ENCODE results near the gene CHCHD6. TPM values are rescaled to one million over a fixed set of nuclear protein-coding genes. Genes with fewer than 3 reads are reported as not detected.

Gene CHCHD6
- total RNA-seq, 1 experiment from 2014 or later, result 45.9 TPM

DNA sequence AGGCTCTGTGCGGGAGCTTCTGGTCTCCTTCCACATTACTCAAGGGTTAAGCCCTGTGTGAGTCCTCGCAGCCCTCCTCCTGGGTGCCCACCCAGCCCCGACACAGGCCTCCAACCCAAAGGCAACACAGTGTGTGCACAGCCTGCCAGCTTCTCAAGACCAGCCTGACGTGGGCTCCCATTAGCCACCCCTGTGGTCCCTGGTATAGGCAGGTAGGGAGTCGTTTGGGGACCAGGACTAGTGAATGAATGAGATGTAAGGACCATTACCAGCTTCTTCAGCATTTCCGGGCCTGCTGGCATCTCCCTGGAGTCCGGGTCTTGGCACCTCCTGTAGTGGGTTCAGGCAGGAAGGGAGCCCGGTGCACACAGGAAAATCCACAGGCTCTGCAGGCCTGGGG is 258.7 kb downstream of the CHCHD6 start:
- intact Hi-C loops (cut with micrococcal nuclease; ENCODE audit: unreplicated experiment), result no loop called here
- H3K4me1 Mint-ChIP-seq (ENCODE audit: low read depth, unreplicated experiment), result no peaks in the 10 kb centered on the region

DNA sequence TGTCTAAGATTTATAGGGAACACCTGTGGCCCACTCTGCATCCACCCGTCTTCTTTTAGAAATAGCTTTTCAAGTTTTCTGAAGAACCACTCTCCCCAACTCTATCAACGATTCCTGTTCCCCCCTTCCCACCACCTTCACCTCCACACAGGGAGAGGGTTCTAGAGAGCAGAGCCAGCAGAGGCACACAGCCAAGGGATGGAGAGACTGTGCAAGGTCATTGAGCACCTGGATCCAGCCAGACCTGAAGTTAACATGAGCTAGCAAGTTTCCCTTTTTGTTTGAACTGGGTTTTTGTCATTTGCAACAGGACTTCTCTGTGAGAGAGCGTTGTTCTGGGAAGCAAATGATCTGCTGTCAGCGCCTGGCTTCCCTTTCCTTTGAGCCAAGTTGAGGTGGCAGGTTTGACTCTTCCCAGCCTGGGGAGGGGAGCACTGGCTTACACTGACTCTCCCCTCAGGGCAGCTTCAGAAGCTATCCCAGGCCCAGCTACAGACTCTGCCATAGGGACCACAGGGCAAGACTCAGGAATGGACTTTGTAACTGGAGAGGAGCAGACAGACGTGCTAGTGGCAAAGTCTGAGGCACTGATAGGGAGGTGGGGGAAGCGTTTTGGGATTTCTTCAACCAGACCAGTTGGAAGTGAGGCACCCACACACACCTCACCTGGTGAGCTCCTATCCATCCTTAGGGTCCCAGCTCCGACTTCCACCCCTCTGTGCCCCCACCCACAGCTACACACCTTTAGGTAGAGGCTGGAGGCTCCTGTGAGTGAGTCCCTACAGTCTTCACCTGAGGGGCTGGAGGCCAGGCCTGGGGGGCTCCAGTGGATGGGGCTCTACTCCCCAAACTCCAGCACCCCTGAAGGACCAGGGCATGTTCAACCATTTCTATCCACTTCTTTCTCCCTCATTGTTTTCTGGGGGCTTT is 259.5 kb downstream of the CHCHD6 start:
- no TSS peak for BruUV-seq (replicated peaks)
- Mint-ChIP-seq H3K27ac (ENCODE audit: unreplicated experiment) (no peak overlapping the region), H3K27me3 (ENCODE audit: unreplicated experiment) (no peaks in the 10 kb centered on the region), H3K4me1 (ENCODE audit: low read depth, unreplicated experiment) (no peaks in the 10 kb centered on the region), H3K9me3 (ENCODE audit: low read depth, unreplicated experiment) (no peaks in the 10 kb centered on the region), H3K36me3 (ENCODE audit: insufficient read depth, unreplicated experiment) (peaks cover 8% of the 10 kb centered on the region), H3K4me3 (ENCODE audit: low read depth, unreplicated experiment) (no peak overlapping the region)
- no peak for DNase-seq
- TF ChIP-seq, protein P1, sequence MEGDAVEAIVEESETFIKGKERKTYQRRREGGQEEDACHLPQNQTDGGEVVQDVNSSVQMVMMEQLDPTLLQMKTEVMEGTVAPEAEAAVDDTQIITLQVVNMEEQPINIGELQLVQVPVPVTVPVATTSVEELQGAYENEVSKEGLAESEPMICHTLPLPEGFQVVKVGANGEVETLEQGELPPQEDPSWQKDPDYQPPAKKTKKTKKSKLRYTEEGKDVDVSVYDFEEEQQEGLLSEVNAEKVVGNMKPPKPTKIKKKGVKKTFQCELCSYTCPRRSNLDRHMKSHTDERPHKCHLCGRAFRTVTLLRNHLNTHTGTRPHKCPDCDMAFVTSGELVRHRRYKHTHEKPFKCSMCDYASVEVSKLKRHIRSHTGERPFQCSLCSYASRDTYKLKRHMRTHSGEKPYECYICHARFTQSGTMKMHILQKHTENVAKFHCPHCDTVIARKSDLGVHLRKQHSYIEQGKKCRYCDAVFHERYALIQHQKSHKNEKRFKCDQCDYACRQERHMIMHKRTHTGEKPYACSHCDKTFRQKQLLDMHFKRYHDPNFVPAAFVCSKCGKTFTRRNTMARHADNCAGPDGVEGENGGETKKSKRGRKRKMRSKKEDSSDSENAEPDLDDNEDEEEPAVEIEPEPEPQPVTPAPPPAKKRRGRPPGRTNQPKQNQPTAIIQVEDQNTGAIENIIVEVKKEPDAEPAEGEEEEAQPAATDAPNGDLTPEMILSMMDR (IDR thresholded peaks at IDR 0.05; ENCODE audit: unreplicated experiment), result no peak
- CTCF ChIA-PET, result no interaction called here
- intact Hi-C loops (cut with micrococcal nuclease; ENCODE audit: unreplicated experiment), result no loop called here

More for the DNA sequence above, 258.7 kb downstream of the CHCHD6 start:
- no peak for DNase-seq
- H3K27me3 Mint-ChIP-seq (ENCODE audit: unreplicated experiment), result no peaks in the 10 kb centered on the region
- H3K9me3 Mint-ChIP-seq (ENCODE audit: low read depth, unreplicated experiment), result no peaks in the 10 kb centered on the region
- H3K4me3 Mint-ChIP-seq (ENCODE audit: low read depth, unreplicated experiment), result no peak overlapping the region
- no TSS peak for BruUV-seq (replicated peaks)
- CTCF ChIA-PET, result no interaction called here
- H3K27ac Mint-ChIP-seq (ENCODE audit: unreplicated experiment), result no peak overlapping the region
- TF ChIP-seq, protein P1 (IDR thresholded peaks at IDR 0.05; ENCODE audit: unreplicated experiment), result no peak
- peaks cover 8% of the 10 kb centered on the region for H3K36me3 Mint-ChIP-seq (ENCODE audit: insufficient read depth, unreplicated experiment)

DNA sequence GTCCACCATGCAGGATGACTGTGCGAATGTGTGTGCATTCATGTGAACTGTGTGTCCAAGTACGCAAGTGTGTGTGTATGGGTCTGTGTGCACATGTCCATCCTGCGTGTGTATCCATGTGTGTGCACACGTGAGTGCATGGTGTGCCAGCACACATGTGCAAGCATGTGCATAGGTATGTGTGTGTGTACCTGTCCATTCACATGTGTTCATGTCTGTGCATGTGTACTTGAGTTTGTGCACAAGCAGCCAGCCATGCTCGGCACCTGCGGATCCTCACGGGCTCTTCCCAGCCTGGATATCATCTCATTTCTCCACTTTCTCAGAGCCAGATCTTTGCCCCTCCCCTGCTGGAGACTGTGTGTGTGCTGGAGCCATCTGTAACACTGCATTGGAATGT is 260.2 kb downstream of the CHCHD6 start:
- no peaks in the 10 kb centered on the region for H3K9me3 Mint-ChIP-seq (ENCODE audit: low read depth, unreplicated experiment)
- BruUV-seq (replicated peaks), result no TSS peak
- H3K4me3 Mint-ChIP-seq (ENCODE audit: low read depth, unreplicated experiment), result no peak overlapping the region
- CTCF ChIA-PET, result no interaction called here
- H3K27ac Mint-ChIP-seq (ENCODE audit: unreplicated experiment), result no peak overlapping the region
- no peak for DNase-seq
- intact Hi-C loops (cut with micrococcal nuclease; ENCODE audit: unreplicated experiment), result no loop called here
- H3K4me1 Mint-ChIP-seq (ENCODE audit: low read depth, unreplicated experiment), result no peaks in the 10 kb centered on the region
- no peaks in the 10 kb centered on the region for H3K27me3 Mint-ChIP-seq (ENCODE audit: unreplicated experiment)
- TF ChIP-seq, protein P1 (IDR thresholded peaks at IDR 0.05; ENCODE audit: unreplicated experiment), result no peak
- peaks cover 8% of the 10 kb centered on the region for H3K36me3 Mint-ChIP-seq (ENCODE audit: insufficient read depth, unreplicated experiment)

GRCh38 chr3:126964950-126965349 is 260.9 kb downstream of the CHCHD6 start:
- no peak for DNase-seq
- H3K27ac Mint-ChIP-seq (ENCODE audit: unreplicated experiment), result no peak overlapping the region
- H3K4me3 Mint-ChIP-seq (ENCODE audit: low read depth, unreplicated experiment), result no peak overlapping the region
- CTCF ChIA-PET, result no interaction called here
- peaks cover 8% of the 10 kb centered on the region for H3K36me3 Mint-ChIP-seq (ENCODE audit: insufficient read depth, unreplicated experiment)
- intact Hi-C loops (cut with micrococcal nuclease; ENCODE audit: unreplicated experiment), result no loop called here
- H3K9me3 Mint-ChIP-seq (ENCODE audit: low read depth, unreplicated experiment), result no peaks in the 10 kb centered on the region
- no TSS peak for BruUV-seq (replicated peaks)
- H3K27me3 Mint-ChIP-seq (ENCODE audit: unreplicated experiment), result peaks cover 3% of the 10 kb centered on the region
- TF ChIP-seq, protein P1 (IDR thresholded peaks at IDR 0.05; ENCODE audit: unreplicated experiment), result no peak
- H3K4me1 Mint-ChIP-seq (ENCODE audit: low read depth, unreplicated experiment), result no peaks in the 10 kb centered on the region
